ENCODE results near the gene PTPRK.

- no peak for TF ChIP-seq HNRNPL (IDR thresholded peaks at IDR 0.05; ENCODE audit: low read depth, low read length)
- no peak for TF ChIP-seq TCF7 (IDR thresholded peaks at IDR 0.05; ENCODE audit: borderline replicate concordance)
- TF ChIP-seq NFE2L1 (tag; IDR thresholded peaks at IDR 0.05; ENCODE audit: borderline replicate concordance, low read depth), result no peak
Observed at GRCh38 chr6:128204616-128205015, 315.8 kb downstream of the PTPRK start.

Data from K562 (cell line).